GM19023 (cell line): Measurements from ENCODE around the gene TC2N.
"Not testable (repeated sequence)": the region's sequence is repeated elsewhere in the genome, so short reads cannot be mapped to it uniquely, and the experiment has no call there.

Experiments used
- ATAC-seq: cut with Tn5 transposase; IDR thresholded peaks from one replicate; pipeline ENCODE4 v1.9.1; 2021; ENCODE audit warnings: mild to moderate bottlenecking, moderate library complexity; ENCODE audit not compliant: unreplicated experiment

Gene TC2N

GRCh38 chr14:91835920-91836843 is 31.2 kb downstream of the TC2N start:
- ATAC-seq, result peak; percentile 64

GRCh38 chr14:91835197-91835919 is 32.0 kb downstream of the TC2N start:
- ATAC-seq, result peak; percentile 43

GRCh38 chr14:91834571-91834970 is 32.8 kb downstream of the TC2N start:
- no peak for ATAC-seq

GRCh38 chr14:91831337-91831736 is 36.0 kb downstream of the TC2N start:
- no peak for ATAC-seq

DNA sequence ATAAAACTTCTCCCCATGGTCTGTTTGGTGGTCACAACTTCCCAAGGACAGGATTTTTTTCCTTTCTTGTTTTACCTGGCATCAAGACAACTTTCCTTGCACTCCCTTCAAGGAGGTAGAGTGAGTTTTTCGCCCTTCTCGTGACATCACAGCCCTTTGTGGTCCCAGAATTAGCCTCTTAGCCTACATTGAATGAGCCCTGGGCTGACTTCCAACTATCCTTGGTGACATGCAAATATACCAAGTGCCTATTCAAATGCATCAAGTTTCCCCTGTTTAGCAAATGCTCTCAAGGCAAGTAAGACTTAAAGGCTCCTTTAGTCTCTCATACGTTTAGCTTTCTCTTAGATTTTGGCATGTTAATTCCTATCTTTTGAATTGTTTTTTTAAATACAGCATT is 36.6 kb downstream of the TC2N start:
- ATAC-seq, result peak; percentile 82

GRCh38 chr14:91829511-91829910 is 37.8 kb downstream of the TC2N start:
- no peak for ATAC-seq

GRCh38 chr14:91827746-91828145 is 39.6 kb downstream of the TC2N start:
- ATAC-seq, result no peak

- ATAC-seq, result peak; percentile 73
Measured at GRCh38 chr14:91817566-91818325, 49.6 kb downstream of the TC2N start.

- no peak for ATAC-seq
Measured at GRCh38 chr14:91814317-91814716, 53.0 kb downstream of the TC2N start.

GRCh38 chr14:91810699-91811098 is 56.6 kb downstream of the TC2N start:
- no peak for ATAC-seq

- ATAC-seq, result no peak
Measured at GRCh38 chr14:91806716-91807115, 60.6 kb downstream of the TC2N start.

- not testable (repeated sequence) for ATAC-seq
Measured at GRCh38 chr14:91806094-91806493, 61.2 kb downstream of the TC2N start.

- ATAC-seq, result no peak
Measured at GRCh38 chr14:91805659-91806058, 61.7 kb downstream of the TC2N start.

GRCh38 chr14:91801358-91801757 is 66.0 kb downstream of the TC2N start:
- ATAC-seq, result no peak

- ATAC-seq, result no peak
Measured at GRCh38 chr14:91796617-91797347, 70.6 kb downstream of the TC2N start.

GRCh38 chr14:91793704-91794103 is 73.6 kb downstream of the TC2N start:
- no peak for ATAC-seq

- no peak for ATAC-seq
Measured at GRCh38 chr14:91786188-91786587, 81.1 kb downstream of the TC2N start.

DNA sequence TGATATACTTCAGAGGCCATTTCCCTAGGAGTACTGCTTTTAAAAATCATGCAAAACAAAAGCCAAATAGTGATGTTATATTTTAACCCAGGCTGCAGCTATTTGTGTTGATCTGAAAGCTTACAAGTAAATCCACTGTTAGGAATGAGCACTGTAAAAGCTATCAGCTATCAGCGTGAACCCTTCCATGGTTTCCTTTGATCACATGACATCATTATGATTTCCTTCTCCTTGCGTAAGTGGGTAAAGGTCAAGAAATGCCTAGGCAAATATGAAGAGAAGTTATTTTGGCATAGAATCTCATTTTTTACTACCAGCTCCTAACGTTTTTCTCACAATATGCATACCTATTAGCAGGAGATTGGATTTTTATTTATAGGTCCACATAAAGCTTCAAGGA is 86.9 kb downstream of the TC2N start:
- ATAC-seq, result no peak

- no peak for ATAC-seq
Measured at GRCh38 chr14:91778217-91778616, 89.1 kb downstream of the TC2N start.
